ENCODE measurements around the gene HS6ST3.
A peak's percentile ranks its signal among the peaks of the same experiment; 100 is the strongest.
"Not testable (repeated sequence)": the region's sequence is repeated elsewhere in the genome, so short reads cannot be mapped to it uniquely, and the experiment has no call there.

Gene HS6ST3

DNA sequence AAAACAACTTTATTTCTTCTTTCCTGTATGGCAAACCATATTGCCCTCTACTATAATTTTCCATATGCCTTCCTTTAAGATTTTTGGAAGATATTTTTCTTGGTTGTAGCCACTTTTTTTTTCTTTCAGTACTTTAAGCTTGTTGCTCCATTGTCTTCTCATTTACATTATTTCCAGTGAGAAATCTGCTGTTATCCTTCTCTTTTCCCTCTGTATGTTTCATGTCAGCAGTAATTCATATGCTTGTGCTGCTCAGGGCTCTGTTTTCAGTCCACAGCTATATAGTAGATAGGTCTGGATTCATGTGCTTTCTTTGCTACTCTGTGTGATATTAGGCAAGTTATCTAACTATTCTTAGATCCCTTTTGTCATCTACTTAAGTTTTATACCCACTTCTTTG is 636.7 kb downstream of the HS6ST3 start:
- DNase-seq = no peak

DNA sequence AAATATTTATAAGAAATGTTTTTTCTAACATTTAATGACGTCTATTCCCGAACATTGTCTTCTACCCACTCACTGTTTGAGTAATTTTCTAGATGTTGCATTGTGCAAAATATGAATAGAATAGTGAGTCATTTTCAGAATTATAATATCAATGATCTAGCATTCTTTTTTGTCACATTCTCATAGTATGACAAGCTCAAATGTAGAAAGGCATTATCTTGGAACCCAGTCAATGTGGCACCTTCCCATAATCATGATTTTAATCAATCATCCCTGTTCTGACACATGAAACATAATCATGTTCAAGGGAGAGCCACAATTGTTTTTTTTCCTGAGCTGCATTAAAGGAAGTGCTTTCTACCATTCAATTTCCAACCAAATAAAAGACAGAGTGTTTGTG is 638.6 kb downstream of the HS6ST3 start:
- no peak for DNase-seq

DNA sequence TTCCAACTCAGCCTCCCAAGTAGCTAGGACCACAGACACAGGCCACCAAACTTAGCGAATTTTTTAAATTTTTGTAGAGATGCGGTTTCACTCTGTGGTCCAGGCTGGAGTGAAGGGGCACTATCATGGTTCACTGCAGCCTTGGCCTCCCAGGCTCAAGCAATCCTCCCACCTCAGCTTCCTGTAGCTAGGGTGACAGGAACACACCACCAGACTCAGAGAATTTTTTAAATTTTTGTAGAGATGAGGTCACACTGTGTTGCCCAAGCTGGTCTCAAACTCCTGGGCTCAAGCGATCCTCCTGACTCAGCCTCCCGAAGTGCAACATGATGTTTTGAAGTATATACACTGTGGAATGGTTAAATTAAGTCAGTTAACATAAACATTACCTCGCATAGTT is 640.8 kb downstream of the HS6ST3 start:
- no peak for DNase-seq

DNA sequence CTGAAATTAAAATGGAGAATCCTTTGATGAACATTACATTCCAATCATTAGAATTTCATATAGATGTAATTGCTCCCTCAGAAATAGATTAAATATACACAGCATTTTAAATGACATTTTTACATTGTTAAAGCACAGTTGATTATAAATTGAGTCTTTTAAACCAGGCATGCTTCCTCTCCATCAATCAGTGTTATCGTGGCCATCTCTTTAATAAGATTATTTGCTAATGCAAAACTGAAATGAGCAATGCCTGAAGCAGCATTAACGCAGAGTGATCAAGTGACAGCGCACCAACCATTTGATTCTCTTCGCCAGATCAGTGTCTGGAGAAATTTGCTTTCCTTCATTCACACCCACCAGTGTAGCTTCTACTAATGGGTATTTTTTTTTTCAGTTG is 644.6 kb downstream of the HS6ST3 start:
- DNase-seq = no peak

DNA sequence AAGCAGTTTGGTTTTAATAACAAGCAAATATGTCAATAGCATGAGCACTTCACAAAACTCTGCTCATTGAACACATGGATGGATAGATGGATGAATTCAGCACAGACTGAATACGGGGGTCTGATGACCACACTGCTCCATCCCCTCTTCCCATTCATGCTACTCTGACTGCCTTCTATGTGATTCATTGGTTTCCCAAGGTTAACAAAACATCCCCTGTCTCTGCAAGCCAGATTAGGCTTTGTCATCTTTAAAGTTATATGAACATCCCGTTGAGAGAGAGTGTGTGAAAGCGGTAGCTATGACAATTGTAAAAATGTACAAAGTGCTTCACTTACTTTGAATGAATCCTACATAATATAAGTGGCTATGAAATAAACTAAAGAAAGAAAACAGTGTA is 651.9 kb downstream of the HS6ST3 start:
- no peak for DNase-seq

DNA sequence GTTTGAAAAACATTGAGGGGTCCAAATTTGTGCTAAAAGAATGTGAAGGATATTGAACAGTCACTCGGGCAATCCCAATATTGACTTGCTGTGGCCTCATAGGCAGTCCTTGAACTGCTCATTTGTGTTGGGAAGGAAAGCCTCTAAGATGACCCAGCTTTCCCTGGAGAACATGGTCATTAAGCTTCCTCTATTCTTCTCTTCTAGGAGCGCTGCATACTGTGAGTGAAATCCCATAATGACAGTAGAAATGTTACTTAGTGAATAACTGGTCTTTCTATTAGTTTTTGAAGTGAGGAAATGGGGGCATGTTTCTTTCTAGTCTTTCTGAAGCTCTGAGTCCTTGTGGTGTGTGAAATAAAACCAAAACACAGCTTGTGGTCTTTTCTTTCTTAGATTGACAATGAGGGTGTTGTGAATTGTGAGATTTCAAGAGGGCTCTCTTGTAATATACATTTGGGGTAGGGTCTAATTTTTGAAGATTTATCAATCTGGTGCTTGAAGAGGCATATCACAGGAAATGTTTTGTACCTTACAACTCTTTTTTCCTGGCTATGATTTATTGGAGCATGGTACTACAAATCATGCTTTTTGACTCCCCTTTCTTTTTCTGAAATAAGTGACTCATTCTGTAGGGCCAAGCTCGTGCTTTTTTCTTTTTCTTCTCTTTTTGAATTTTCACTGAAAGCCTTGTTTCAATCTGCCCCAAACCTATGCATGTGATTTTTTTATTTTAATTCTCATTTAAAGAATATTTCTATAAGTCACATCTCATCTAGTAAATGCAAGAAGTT is 653.6 kb downstream of the HS6ST3 start:
- DNase-seq = no peak

DNA sequence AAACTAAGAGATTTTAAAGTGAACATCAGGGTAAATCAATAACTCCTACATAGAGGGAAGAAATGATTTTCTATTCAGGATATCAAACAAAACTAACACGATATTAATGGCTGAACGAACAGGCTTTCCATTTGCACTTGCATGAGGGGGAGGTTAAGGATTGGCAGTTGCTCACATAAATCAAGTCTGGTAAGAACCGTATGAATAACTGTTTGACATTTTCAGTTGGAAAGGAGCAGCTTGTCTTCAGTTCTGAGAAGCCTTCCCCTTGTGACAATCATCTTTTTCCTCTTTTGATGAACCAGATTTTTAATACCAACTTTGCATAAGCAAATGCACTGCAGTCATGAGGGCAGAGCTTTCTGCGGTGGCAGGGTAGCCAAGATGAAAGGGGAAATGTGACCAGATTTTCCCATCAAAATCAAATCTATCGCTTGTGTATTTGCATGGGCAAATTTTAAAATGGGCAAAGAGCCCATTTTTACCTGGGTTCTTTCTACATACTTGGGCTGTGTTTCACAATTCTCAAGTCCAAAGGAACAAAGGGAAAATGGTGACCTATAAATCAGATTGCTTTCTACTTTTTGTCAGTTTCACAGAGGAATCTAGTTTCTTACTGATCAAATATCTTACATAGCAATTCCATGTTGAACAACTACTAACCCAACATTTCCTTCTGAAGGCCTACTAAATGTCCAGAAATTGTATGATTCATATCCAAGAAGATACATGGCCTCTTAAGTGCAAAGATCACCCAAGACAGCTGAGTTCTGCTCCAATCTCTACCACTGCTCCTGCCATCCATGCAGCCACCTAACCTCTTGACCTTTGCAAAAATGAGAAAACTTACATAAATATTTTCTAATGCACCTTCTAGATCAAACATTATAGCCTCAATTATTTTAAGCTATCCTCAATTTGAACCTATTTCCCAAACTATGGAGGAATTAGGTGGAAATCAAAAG is 654.7 kb downstream of the HS6ST3 start:
- no peak for DNase-seq

DNA sequence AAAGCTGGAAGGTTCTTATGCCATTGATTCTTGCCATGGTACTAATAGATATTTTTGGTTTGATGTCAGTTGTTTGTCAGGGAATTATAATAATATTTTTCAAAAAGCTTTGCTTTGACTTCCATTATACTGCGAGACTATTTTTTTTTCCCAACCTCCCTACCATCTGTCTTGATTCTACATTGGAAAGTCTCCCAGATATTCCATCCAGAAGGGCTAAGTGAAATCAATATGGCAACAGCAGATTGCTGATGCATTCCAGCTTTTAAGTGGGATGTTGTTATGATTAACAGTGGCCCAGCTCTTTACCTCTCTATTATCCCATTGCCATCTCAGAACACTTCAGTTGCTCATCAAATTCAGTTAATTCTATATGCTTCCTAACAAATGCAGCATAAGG is 657.0 kb downstream of the HS6ST3 start:
- peak in 1 of 58 donors; percentile 19 for DNase-seq

DNA sequence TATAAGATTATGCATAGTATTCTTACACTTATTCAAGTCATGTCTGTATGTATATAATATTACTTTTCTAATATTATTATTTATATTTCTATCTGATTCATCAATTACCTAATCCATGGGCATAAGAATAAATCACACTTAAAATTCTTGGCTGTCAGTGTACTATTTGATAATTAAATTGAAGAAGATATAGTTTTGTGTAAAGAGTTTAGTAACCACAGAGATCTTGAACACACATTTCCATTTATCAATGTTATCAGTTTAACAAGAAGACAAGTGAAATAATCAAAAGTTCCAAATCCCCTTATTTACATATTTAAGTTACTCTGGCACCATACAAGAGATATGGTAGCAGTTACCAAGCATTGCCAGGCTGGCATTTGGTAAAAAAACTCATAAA is 659.9 kb downstream of the HS6ST3 start:
- no peak for DNase-seq

DNA sequence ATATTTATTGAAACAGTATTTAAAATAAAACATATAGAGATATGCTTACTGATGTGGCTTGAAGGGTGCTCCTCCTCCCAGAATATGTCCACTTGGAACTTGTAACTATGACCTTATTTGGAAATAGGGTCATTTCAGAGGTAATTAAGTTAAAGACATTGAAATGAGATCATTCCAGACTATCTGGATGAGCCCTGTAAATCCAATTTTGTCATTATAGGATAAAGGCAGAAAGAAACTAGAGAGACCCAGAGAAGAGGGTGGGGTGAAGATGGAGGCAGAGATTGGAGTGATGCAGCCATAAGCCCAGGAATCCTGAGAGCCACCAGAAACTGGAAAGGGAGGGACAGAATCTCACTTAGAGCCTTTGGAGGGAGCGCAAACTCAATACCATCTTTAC is 661.2 kb downstream of the HS6ST3 start:
- DNase-seq = no peak

DNA sequence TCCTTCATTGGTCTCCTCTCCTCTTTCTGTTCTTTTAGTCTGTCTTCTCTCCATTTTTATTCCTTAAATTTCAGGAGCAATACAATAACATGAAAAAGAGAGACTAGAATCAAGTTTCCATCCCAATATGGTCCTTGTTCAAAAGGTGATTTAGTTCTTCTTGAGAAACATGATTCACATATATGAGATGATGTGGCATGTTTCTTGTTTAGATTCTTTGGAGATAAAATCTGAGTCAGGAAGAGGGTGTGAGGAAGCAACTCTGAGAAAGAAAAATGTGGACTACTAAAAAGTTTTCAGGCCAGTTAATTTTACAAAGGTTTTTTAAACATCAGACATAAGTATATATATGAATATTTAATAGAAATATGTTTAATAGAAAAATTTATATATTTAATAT is 673.0 kb downstream of the HS6ST3 start:
- DNase-seq = no peak

DNA sequence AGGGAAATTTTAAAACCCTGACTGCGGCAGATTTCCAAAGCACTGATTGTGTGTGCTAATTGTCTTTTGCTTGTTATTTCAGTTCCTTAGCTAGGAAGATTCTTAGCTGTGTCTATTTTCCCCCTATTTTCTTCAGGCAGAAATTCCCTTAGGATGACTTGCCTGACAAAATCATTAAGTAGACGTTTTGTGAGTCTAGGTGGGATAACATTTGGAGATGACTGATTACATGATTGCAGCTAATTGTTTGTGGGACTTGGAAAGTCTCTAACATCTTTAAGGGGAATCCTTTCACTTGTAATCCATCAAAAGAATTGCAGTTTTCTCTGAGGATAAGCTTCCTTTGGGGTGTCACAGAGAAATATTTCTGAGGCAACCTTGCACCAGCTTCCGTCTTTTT is 676.4 kb downstream of the HS6ST3 start:
- no peak for DNase-seq

DNA sequence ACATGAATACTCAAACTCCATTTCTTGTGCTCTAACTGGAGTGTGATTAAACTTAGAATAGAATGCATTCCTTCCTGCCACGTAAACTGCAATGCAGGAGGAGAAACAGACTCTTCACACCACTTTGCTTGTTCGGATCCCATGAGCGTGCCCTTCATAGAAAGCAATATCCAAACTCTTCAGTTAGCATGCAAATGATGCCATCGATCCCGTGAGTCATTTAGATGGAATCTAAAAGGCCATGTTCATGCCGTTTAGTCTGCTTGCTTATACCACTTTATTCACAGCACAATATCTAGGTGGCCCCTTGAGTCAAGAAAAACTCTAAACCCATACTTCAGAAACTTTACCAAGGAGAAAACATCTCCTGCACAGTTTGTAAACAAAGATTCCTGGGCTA is 678.6 kb downstream of the HS6ST3 start:
- DNase-seq = no peak

DNA sequence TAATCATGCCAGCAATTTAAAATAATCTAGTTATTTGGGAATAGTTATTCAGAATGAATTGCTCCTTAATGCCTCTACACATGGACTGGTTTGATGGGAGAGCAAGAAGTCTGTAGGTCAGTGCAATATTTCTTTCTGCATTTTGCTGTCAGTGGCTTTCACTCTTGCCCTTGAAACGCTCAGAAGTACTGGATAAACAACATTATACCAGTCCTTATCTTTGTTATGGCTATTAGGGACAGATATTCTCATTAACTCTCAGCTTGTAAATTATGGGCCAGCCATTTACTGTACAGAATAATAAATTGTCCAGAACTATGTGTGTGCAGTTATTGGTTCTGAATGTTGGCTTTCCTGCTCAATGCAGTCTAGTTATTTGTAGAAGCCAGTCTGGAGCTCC is 680.0 kb downstream of the HS6ST3 start:
- no peak for DNase-seq

DNA sequence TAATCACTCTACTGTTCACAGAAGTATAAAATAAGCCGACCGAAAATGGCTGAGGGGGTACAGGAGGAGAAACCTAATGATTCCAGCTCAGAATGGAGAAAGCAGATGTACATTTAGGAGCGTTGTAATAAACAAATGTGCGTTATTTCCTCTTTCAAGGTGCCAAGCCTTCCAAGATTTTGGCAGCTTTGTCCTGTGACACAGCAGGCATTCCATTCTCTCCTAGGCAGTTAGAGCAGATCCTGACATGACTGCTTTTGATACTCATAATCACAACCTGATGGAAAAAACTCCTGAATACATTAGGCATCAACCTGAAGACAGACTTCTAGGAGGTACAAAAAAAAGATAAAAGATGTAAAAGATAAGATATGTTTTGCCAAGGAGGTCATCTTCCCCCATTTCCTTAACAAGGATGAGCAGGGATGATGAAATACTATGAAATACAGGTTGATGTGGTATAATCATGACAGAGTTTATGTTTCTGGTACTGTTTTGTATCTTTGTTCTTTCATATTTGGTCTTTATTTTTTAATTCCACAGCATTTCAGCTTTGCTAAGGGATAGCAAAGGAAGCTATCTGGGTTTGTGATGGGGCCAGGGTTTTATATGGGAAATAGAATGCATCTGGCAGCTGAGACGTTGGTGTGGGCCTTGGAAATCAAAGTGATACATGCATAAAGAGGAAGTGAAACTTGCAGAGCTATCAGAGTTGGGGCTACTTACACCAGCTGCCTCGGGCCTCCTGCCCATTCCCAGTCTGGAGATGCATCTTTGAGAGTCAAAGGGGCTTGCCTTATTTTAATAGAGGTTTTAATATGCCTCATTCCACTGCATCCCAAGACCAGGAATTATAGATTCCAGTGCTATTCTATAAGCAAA is 681.8 kb downstream of the HS6ST3 start:
- DNase-seq = peak in 2 of 58 donors; percentile 1 to 4

DNA sequence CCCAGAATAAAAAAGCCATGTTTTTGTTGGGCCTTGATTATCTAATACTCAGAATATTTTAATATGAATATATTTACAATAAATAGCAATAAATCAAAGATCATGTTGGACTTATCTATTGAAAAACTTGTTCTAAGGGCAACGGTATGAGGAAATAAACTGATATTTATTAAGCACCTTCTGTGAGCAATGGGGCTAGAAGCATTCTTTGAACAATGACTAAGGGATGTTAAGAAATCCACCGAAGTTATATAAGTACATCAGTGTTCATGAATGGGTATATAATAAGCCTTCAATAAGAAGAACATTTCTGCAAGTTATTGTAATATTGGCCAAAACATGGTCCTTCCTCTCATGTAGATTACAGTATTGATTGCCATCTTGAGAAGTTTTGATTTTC is 682.5 kb downstream of the HS6ST3 start:
- DNase-seq = no peak

DNA sequence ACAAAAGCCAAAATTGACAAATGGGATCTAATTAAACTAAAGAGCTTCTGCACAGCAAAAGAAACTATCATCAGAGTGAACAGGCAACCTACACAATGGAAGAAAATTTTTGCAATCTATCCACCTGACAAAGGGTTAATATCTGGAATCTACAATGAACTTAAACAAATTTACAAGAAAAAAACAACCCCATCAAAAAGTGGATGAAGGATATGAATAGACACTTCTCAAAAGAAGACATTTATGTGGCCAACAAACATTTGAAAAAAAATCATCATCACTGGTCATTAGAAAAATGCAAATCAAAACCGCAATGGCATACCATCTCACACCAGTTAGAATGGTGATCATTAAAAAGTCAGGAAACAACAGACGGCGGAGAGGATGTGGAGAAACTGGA is 688.4 kb downstream of the HS6ST3 start:
- DNase-seq = not testable (repeated sequence)

DNA sequence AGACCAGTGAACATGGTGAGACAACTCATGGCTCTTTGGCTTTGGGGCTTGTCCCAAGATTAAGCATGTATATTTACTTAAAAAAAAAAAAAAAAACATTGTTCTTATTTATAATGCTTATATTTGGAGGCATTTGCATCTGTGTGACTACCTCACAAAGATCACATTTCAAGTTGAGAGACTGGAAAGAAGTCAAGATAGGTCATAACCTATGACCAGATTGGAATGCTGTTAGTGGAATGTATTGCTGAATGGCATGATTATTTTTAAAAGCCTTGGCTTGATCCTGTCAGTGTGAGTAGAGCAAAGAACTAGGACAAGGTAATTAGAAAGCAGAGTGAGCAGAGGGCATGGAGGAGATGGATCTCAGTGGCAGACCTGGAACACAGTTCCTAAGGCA is 689.8 kb downstream of the HS6ST3 start:
- no peak for DNase-seq

DNA sequence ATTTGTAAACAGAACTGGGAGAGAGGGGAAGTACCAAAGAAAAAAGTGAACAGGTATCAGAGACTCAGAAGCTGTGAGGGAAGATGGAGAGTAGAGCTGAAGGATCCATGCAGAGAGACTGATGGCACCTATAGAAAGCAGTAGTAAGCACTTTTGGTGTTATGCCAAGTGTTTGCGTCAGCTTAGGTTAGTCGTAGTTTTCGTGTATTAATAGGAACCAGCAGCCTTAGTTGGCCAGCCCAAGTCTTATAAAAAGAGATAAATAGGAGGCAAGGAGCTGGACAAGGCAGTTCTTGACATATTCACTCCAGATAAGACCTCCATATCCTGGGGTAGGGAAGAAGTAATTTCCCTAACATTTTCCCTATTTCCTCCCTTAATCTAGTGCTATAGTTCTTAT is 690.2 kb downstream of the HS6ST3 start:
- no peak for DNase-seq

DNA sequence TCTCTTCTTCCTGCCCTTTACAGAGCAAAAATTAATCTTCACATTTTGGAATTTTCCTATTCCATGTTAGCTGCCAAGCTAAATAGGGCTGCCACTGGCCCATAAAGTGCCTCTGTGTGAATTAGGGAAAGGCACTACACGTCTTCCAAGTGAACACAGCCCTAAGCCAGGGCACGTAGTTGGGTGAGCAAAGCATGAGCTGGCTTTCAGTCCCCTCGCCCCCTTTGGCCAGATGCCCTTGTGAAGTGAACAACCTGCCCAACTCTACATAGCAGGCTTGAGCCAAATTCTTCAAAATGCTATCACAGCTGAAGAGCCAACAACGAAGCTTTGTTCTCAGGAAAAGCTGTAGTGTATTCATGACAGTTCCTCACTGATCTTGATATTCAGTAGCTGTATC is 691.2 kb downstream of the HS6ST3 start:
- peak in 50 of 58 donors; percentile 7 to 79 (median 38) for DNase-seq

DNA sequence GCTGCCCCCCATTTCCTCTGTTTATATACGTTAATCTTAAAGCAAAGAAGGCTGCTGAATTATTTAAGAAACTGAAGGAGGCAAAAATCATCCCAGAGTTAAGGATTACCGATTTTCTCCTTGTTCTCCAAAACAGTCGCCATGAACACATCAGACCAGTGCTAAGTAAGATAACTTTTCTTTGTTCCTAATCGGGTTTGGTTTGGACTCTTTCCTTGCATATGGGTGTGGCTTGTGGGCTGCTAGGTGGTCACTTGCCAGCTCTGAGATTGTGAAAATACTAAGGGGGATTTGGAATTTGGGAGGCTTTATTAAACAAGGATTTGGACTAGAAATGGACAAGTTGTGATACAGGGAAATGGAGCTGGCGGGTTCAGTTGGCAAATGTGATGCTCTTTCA is 692.3 kb downstream of the HS6ST3 start:
- no peak for DNase-seq

DNA sequence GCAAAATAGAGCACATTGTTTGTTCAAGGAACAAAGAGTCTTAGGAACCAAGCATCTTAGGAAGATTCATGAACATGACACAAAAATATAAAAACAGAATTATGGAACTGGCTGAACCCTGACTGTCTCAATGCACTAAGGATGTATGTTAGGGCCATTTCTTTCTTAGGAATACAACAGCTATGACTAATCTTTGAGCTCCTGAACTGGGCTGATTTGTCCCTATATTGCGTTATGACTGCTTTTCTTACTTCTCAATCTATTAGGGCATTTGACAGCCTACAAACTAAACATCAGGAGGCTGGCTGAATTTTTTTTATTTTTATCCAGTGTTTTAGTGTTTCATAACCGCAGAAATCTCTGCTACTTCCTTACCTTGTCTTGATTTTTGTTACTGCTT is 693.1 kb downstream of the HS6ST3 start:
- DNase-seq = no peak
